Prostate gland (tissue), 2 donors: Measurements from ENCODE around the gene DCC.

Source experiments
- CTCF ChIP-seq, 4 experiments: fragments of 200-600 bp in 2 of 4; fragments of 450-650 bp in 2 of 4; sonication (generic) in 2 of 4; IDR thresholded peaks; 1 replicate in 3 of 4; 2 replicates in 1 of 4; pipeline ENCODE4 v1.5.1; 2016 to 2019; ENCODE audit warnings: antibody characterized with exemption in 4 of 4, mild to moderate bottlenecking in 2 of 4, moderate library complexity in 2 of 4
- POLR2A ChIP-seq: fragments of 450-650 bp; IDR thresholded peaks from one replicate; pipeline ENCODE4 v1.6.1; 2016; ENCODE audit warnings: antibody characterized with exemption, mild to moderate bottlenecking
- POLR2AphosphoS5 ChIP-seq: sonication (generic); formaldehyde crosslinking; IDR thresholded peaks from one replicate; pipeline ENCODE4 v1.6.1; 2017; ENCODE audit warnings: antibody characterized with exemption

GRCh38 chr18:53080687-53081086, 740.7 kb downstream of the DCC start:
- TF ChIP-seq CTCF (IDR thresholded peaks at IDR 0.05) (no peak), POLR2A (no peak), POLR2AphosphoS5 (no peak)
